Ovary (tissue), 9 donors: Measurements from ENCODE around the gene SULT1A3. TPM values are rescaled to one million over a fixed set of nuclear protein-coding genes. Genes with fewer than 3 reads are reported as not detected.
"Not testable (repeated sequence)": the region's sequence is repeated elsewhere in the genome, so short reads cannot be mapped to it uniquely, and the experiment has no call there.

Experiments used
- DNase-seq, 5 donors: peaks; one replicate each; pipeline ENCODE4 v3.0.0-alpha.2; 2019 to 2020
- H3K27ac ChIP-seq, 2 donors: fragments of 200-600 bp; one replicate each; pipeline versions ENCODE4 v1.5.1 to v1.8.0; 2019 to 2022
- H3K27me3 ChIP-seq: fragments of 200-600 bp; one replicate; pipeline ENCODE4 v1.8.0; 2022
- H3K36me3 ChIP-seq: fragments of 200-600 bp; sonication (generic); one replicate; pipeline ENCODE4 v1.5.1; 2019
- H3K4me1 ChIP-seq: one replicate; pipeline ENCODE4 v1.8.1; 2013; ENCODE audit warnings: mild to moderate bottlenecking, moderate library complexity; ENCODE audit not compliant: insufficient read depth
- H3K4me3 ChIP-seq: fragments of 200-600 bp; sonication (generic); one replicate; pipeline ENCODE4 v1.5.1; 2017
- H3K9me3 ChIP-seq, 2 donors: fragments of 200-600 bp in 1 of 2; sonication (generic) in 1 of 2; one replicate each; pipeline versions ENCODE4 v1.5.1 to v1.8.1; 2013 to 2019; ENCODE audit warnings: mild to moderate bottlenecking in 1 of 2, moderate library complexity in 1 of 2
- CTCF ChIP-seq, 3 donors: fragments of 450-650 bp in 2 of 3; fragments of 200-600 bp in 1 of 3; IDR thresholded peaks; one replicate each; pipeline versions ENCODE4 v1.5.1 to v1.8.0; 2016 to 2022; ENCODE audit warnings: antibody characterized with exemption in 3 of 3, mild to moderate bottlenecking in 1 of 3
- EP300 ChIP-seq: sonication (generic); formaldehyde crosslinking; IDR thresholded peaks from one replicate; pipeline ENCODE4 v1.6.1; 2017; ENCODE audit warnings: antibody characterized with exemption
- POLR2A ChIP-seq: fragments of 450-650 bp; IDR thresholded peaks from one replicate; pipeline ENCODE4 v1.6.1; 2017; ENCODE audit warnings: antibody characterized with exemption, mild to moderate bottlenecking, moderate library complexity
- WGBS, 3 donors: extraction: QIAGEN DNeasy Blood & Tissue Kit in 1 of 3; methylation state at CpG; one replicate each; pipeline versions ENCODE4 v1.1.5 to v1.1.7; 2013 to 2017; 5-methylcytosine and 5-hydroxymethylcytosine counted together
- intact Hi-C, 4 donors: fragments of 100-400 bp; cut with DNase I; formaldehyde crosslinking; loops; one replicate each; pipeline versions ENCODE4 v1.11.0 to v1.15.1; 2022 to 2023
- polyA plus RNA-seq, 2 donors: library from polyadenylated mRNA; stranded (reverse); fragments of 200-250 nt in 1 of 2; fragments of 350-450 nt in 1 of 2; fragmentation: Illumina TruSeq in 1 of 2; extraction: RNeasy Lipid Tissue Mini Kit (QIAGEN cat#74804) in 1 of 2; gene quantifications; one replicate each; pipeline ENCODE4 v1.2.3, GENCODE V29; 2013 to 2014
- total RNA-seq, 7 donors: library from RNA; depleted of rRNA in 2 of 7; stranded (reverse); fragments of >200 nt in 2 of 7; fragmentation: NEBNext Ultra II Directional in 3 of 7; extraction: Animal tissue kit (Norgen Biotek cat#: 25700) in 3 of 7; gene quantifications; one replicate each; pipeline versions ENCODE4 v1.1.0 to v1.2.4, GENCODE V29; 2016 to 2023
- donor health status: DM: no; HTN: no; CAD: no; lungs with moderate emphysema.
- donor health status: DM: no; HTN: no; CAD: no.
- donor health status: Bipolar disorder and iron deficiency.
- donor health status: DM: yes; HTN: yes; CAD: no.
- donor health status: DM: no; HTN: no; CAD: no.
- donor health status: DM: yes; HTN: yes; CAD: no.

The SULT1A3 gene
- total and polyA plus RNA-seq, 9 donors = 4.1 to 12.5 (median 10.0) TPM

GRCh38 chr16:30186444-30186781 lies 12.6 kb upstream of the SULT1A3 start:
- no peaks in the 10 kb centered on the region for H3K36me3 ChIP-seq
- DNase-seq = no peak
- intact Hi-C loops = no loop called here
- no peak for TF ChIP-seq CTCF (IDR thresholded peaks at IDR 0.05)
- H3K4me1 ChIP-seq = peaks cover 8% of the 10 kb centered on the region
- WGBS, 3 donors = 82 to 91% (median 91%) methylated on average over 9 of the region's 9 CpGs
- H3K27me3 ChIP-seq = no peaks in the 10 kb centered on the region
- H3K4me3 ChIP-seq = no peak overlapping the region
- no peak overlapping the region for H3K27ac ChIP-seq
- H3K9me3 ChIP-seq = no peaks in the 10 kb centered on the region

GRCh38 chr16:30186782-30187555 lies 12.1 kb upstream of the SULT1A3 start:
- peak; percentile 26 to 71 (median 58) for DNase-seq
- 63 to 67% (median 66%) methylated on average over 29 to 36 of the region's 36 CpGs for WGBS, 3 donors
- H3K4me3 ChIP-seq = no peak overlapping the region

GRCh38 chr16:30187556-30187865 lies 11.5 kb upstream of the SULT1A3 start:
- intact Hi-C loops = no loop called here
- Histone ChIP-seq H3K9me3 (no peaks in the 10 kb centered on the region), H3K27ac (no peak overlapping the region), H3K27me3 (no peaks in the 10 kb centered on the region), H3K36me3 (no peaks in the 10 kb centered on the region), H3K4me1 (peaks cover 8% of the 10 kb centered on the region), H3K4me3 (no peak overlapping the region)
- no peak for TF ChIP-seq EP300
- DNase-seq = no peak
- 81 to 96% (median 86%) methylated on average over 8 to 9 of the region's 9 CpGs for WGBS, 3 donors

More at GRCh38 chr16:30186782-30187555, 12.1 kb upstream of the SULT1A3 start:
- intact Hi-C loops = no loop called here
- no peaks in the 10 kb centered on the region for H3K36me3 ChIP-seq
- H3K9me3 ChIP-seq = no peaks in the 10 kb centered on the region
- peaks cover 8% of the 10 kb centered on the region for H3K4me1 ChIP-seq
- TF ChIP-seq POLR2A (no peak), EP300 (no peak), CTCF (IDR thresholded peaks at IDR 0.05) (peak in 1 of 3 donors; percentile 18)
- H3K27ac ChIP-seq = no peak overlapping the region
- H3K27me3 ChIP-seq = no peaks in the 10 kb centered on the region

GRCh38 chr16:30187971-30188561 lies 11.0 kb upstream of the SULT1A3 start:
- intact Hi-C loops = no loop called here
- H3K27ac ChIP-seq = no peak overlapping the region

GRCh38 chr16:30191158-30191557 lies 7.9 kb upstream of the SULT1A3 start:
- intact Hi-C loops, H3K4me1 ChIP-seq, H3K36me3 ChIP-seq, DNase-seq, H3K27me3 ChIP-seq, H3K4me3 ChIP-seq, H3K27ac ChIP-seq, H3K9me3 ChIP-seq: not testable (repeated sequence)
- 89 to 97% (median 95%) methylated on average over 6 of the region's 12 CpGs for WGBS, 3 donors

More at GRCh38 chr16:30187971-30188561, 11.0 kb upstream of the SULT1A3 start:
- TF ChIP-seq EP300 (no peak), CTCF (IDR thresholded peaks at IDR 0.05) (no peak), POLR2A (no peak)
- Histone ChIP-seq H3K4me3 (no peak overlapping the region), H3K27me3 (no peaks in the 10 kb centered on the region), H3K4me1 (peaks cover 4% of the 10 kb centered on the region), H3K9me3 (no peaks in the 10 kb centered on the region), H3K36me3 (no peaks in the 10 kb centered on the region)
- WGBS, 3 donors = 88 to 89% (median 89%) methylated on average over 21 to 23 of the region's 23 CpGs
- peak in 1 of 5 donors; percentile 24 for DNase-seq

- H3K9me3 ChIP-seq, H3K27ac ChIP-seq, H3K4me3 ChIP-seq, intact Hi-C loops, H3K27me3 ChIP-seq, H3K4me1 ChIP-seq, DNase-seq, H3K36me3 ChIP-seq: not testable (repeated sequence)
- WGBS, 3 donors = no CpG with 5 or more reads among the region's 21 CpGs
Observed at GRCh38 chr16:30193098-30193497, 6.0 kb upstream of the SULT1A3 start.

- H3K27ac ChIP-seq, H3K36me3 ChIP-seq, intact Hi-C loops, H3K27me3 ChIP-seq, H3K9me3 ChIP-seq, H3K4me1 ChIP-seq, DNase-seq: not testable (repeated sequence)
- peak within 1 kb of the TSS; percentile 32 for H3K4me3 ChIP-seq
- WGBS, 3 donors = no CpG with 5 or more reads among the region's 34 CpGs
Observed at GRCh38 chr16:30193615-30194014, 5.4 kb upstream of the SULT1A3 start, which contains the start of the genes BOLA2B and SLX1A. TSS of gene BOLA2B (minus strand) at chr16:30193666. CDS start at chr16:30193595, 71 bp downstream. TSS of gene SLX1A (plus strand) at chr16:30193875. CDS start at chr16:30194085, 210 bp downstream.

GRCh38 chr16:30194172-30194925 lies 4.7 kb upstream of the SULT1A3 start:
- 2 to 4% (median 2%) methylated on average over 11 to 19 of the region's 60 CpGs for WGBS, 3 donors
- H3K9me3 ChIP-seq, H3K4me1 ChIP-seq, intact Hi-C loops, H3K27ac ChIP-seq, H3K36me3 ChIP-seq, H3K27me3 ChIP-seq: not testable (repeated sequence)
- H3K4me3 ChIP-seq = peak overlapping the region; percentile 32
- peak in 2 of 5 donors; percentile 7 to 50 for DNase-seq
